ENCODE results near the gene POLR2C.

Gene POLR2C

DNA sequence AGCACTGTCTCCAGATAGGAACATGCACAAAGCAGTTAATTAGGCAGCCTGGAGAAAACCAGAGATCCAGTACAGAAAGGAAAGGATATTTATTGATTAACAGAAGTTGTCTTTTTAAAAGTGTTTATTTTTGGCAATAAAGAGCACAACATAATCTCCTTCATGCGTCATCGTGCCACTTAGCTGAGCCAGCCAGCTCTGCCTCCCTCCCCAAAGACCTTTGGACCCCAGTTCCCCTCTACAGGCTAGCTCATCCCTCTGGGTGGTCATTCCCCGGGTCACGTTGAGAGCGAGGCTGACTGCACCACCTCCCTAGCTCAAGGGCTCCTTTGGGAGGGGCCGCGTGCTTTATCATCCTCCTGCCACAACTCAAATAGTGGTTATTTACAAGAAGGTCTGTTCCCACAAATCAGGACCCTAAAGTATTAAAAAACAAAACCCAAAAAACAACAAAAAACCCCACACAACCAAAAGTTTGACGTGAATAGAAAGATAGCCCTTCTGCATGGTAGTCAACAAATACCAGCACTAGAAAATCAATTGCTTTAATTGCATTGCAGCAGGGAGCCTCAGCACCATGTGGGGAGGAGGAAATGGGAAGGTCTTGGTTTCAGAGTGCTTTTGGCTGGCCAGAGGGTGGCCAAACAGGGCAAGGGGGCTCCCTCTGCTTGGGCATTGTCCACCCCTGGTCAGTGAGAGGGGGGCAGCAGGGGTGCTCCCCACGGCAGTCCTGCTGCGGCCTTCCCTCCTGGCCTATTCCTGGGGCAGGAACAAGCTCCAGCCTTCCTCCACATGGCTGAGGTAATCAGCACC is 9.6 kb downstream of the POLR2C start:
- no peak for TF ChIP-seq ZNF274 (IDR thresholded peaks at IDR 0.05; ENCODE audit: low read depth, low read length)
- H3K4me3 ChIP-seq (ENCODE audit: low read length), result no peak overlapping the region

- H3K4me3 ChIP-seq (ENCODE audit: low read length), result no peak overlapping the region
- TF ChIP-seq ZNF274 (IDR thresholded peaks at IDR 0.05; ENCODE audit: low read depth, low read length), result no peak
These were observed 10.2 kb downstream of the POLR2C start for GRCh38 chr16:57472665-57473060.

DNA sequence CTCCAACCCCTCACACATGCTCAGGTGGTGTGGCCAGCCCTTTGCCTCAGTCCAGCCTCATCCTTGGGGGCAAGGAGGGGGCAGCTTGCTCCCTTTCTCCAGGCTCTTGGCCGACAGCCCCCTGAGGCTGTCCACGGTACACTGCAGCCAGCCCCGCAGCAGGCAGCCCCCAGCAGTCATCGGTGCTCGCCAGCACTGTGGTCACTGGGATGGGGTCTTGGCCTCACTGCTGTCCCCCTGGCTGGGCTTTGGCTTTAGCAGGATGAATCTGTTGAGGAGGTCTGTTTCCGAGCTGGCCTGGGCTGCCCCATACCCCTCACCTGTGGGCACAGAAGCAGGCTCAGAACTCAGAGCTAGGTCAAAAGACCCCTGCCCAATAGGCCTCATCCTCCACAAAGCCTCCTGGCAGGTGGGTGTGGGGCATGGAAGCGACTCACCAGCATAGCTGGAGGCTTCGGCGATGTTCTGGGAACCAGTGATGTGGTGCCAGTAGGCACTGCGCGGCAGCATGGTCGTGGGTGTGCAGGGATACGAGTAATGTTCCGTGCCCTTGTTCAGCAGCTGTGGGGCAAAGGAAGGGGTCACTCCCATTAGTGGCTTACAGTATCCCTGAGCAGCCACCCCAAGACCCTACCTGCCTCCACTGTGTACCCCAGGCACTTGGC is 10.8 kb downstream of the POLR2C start:
- no peak overlapping the region for H3K4me3 ChIP-seq (ENCODE audit: low read length)
- TF ChIP-seq ZNF274 (IDR thresholded peaks at IDR 0.05; ENCODE audit: low read depth, low read length), result no peak

- TF ChIP-seq ZNF274 (IDR thresholded peaks at IDR 0.05; ENCODE audit: low read depth, low read length), result no peak
- no peak overlapping the region for H3K4me3 ChIP-seq (ENCODE audit: low read length)
These were observed 11.4 kb downstream of the POLR2C start for GRCh38 chr16:57473906-57474305.

GRCh38 chr16:57474671-57475661 is 12.5 kb downstream of the POLR2C start:
- no peak overlapping the region for H3K4me3 ChIP-seq (ENCODE audit: low read length)
- TF ChIP-seq ZNF274 (IDR thresholded peaks at IDR 0.05; ENCODE audit: low read depth, low read length), result no peak

GRCh38 chr16:57475711-57476339 is 13.3 kb downstream of the POLR2C start:
- TF ChIP-seq ZNF274 (IDR thresholded peaks at IDR 0.05; ENCODE audit: low read depth, low read length), result no peak
- H3K4me3 ChIP-seq (ENCODE audit: low read length), result no peak overlapping the region

- no peak for TF ChIP-seq ZNF274 (IDR thresholded peaks at IDR 0.05; ENCODE audit: low read depth, low read length)
- no peak overlapping the region for H3K4me3 ChIP-seq (ENCODE audit: low read length)
These were observed 14.3 kb downstream of the POLR2C start for GRCh38 chr16:57476546-57477410.

GRCh38 chr16:57477531-57478202 is 15.2 kb downstream of the POLR2C start:
- TF ChIP-seq ZNF274 (IDR thresholded peaks at IDR 0.05; ENCODE audit: low read depth, low read length), result no peak
- H3K4me3 ChIP-seq (ENCODE audit: low read length), result no peak overlapping the region

DNA sequence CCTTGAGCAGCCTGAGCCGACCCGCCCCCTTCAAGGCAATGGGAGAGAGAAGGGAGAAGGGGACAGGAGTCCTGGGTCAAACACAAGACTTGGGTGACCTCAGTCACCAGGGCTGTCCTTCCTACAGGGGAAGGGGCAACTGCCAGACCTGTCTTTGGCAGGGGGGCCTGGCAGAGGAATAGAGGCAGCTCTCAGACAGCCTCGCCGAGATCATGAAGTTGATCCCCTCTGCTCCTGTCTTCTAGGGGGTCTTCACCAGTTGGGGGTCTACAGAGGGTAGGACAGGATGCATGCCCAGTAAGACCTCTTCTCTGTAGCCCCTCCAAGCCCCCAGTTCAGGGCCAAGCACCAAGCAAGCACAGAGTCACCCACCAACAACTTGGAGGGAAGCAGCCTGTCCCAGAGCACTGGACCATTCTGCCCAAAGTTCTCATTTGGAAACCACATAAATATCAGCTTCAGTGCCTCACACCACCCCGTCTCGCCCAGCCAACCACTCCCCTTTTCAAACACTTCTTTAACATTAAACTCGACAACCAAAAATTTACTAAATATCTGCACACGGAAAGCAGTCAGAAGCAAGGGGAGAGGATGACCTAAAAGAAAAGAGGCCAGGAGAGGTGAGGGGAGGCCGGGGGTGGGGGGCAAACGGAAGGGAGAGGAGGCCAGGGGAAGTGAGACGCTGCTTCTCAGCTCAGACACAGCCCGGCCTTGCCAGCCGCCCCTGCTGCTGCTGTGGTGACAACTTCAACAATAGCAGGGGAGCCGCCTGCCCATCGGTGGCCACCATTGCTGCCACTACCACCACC is 16.1 kb downstream of the POLR2C start:
- H3K4me3 ChIP-seq (ENCODE audit: low read length), result no peak overlapping the region

DNA sequence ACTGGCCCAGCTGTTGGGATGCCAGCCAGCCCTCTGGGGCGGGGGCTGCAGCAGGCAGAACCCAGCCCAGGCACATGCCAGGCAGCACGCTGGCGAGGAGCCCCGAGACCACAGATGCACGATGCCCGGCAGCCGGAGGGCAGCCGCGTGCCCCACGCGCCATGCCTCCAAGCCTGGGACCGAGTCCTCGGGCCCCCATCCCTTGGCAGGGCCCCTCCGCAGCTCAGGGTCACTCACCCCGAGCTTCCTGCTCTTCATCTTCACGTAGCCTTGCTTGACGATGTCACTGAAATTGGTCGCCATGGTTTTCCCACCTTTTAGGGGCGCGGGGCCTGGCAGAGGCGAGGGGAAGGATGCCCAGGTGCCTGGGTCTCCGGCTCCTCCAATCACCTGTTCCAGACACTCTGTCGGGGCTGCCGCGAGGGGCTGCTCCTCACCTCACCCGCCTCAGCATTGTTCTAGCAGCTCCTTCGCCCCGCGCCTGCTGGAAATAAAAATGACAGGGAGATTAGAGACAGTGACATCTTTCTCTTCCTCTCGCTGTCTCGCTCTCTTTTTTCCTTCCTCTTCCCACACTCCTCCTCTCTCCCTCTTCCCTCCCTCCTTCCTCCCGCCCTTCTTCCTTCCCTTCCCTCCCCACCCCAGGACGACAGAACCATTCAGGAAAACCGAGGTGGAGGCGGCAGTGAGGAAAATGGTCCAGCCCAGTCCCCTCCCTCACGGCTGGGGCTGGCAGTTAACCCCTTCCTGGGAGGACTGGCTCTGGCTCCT is 16.9 kb downstream of the POLR2C start:
- no peak for TF ChIP-seq ZNF274 (IDR thresholded peaks at IDR 0.05; ENCODE audit: low read depth, low read length)
- no peak overlapping the region for H3K4me3 ChIP-seq (ENCODE audit: low read length)

More for the DNA sequence above, 16.1 kb downstream of the POLR2C start:
- no peak for TF ChIP-seq ZNF274 (IDR thresholded peaks at IDR 0.05; ENCODE audit: low read depth, low read length)

Data from GM08714 (cell line).